Neural cell (in vitro differentiated cells): ENCODE results near the gene FRMD4A. TPM values are rescaled to one million over a fixed set of nuclear protein-coding genes. Genes with fewer than 3 reads are reported as not detected.

Experiments used
- H2AFZ ChIP-seq: fragments of 200-600, 300-800 bp; sonication (generic), shearing (Covaris generic); 2 replicates; pipeline ENCODE4 v1.6.0; 2014; ENCODE audit warnings: low read depth, mild to moderate bottlenecking, antibody characterized with exemption, low read length, moderate library complexity
- H3F3A ChIP-seq: fragments of 200-600 bp; shearing (Covaris generic); 2 replicates; pipeline ENCODE4 v1.6.1; 2016; ENCODE audit warnings: mild to moderate bottlenecking, moderate library complexity, mixed read lengths, antibody characterized with exemption, low read length; ENCODE audit not compliant: insufficient read depth, poor library complexity, severe bottlenecking
- H3K27ac ChIP-seq: fragments of 200-600, 300-800 bp; sonication (generic), shearing (Covaris generic); 2 replicates; pipeline ENCODE4 v1.5.1; 2014; ENCODE audit warnings: mild to moderate bottlenecking, low read length, moderate library complexity
- H3K27me3 ChIP-seq: fragments of 300-800, 200-600 bp; sonication (generic), shearing (Covaris generic); 2 replicates; pipeline ENCODE4 v1.6.0; 2014; ENCODE audit warnings: mild to moderate bottlenecking, low read depth, low read length, moderate library complexity; ENCODE audit not compliant: insufficient read depth
- H3K36me3 ChIP-seq: fragments of 300-800, 200-600 bp; sonication (generic), shearing (Covaris generic); 2 replicates; pipeline ENCODE4 v1.5.1; 2014; ENCODE audit warnings: mild to moderate bottlenecking, antibody characterized with exemption, low read length, moderate library complexity; ENCODE audit not compliant: insufficient read depth
- H3K4me2 ChIP-seq: fragments of 300-800, 200-600 bp; sonication (generic), shearing (Covaris generic); 2 replicates; pipeline ENCODE4 v1.6.0; 2014; ENCODE audit warnings: mild to moderate bottlenecking, low read length
- H3K4me3 ChIP-seq: fragments of 300-800, 200-600 bp; sonication (generic), shearing (Covaris generic); 2 replicates; pipeline ENCODE4 v1.5.1; 2014; ENCODE audit warnings: mild to moderate bottlenecking, low read length, moderate library complexity
- H3K79me2 ChIP-seq: fragments of 200-600 bp; shearing (Covaris generic); replicated peaks from 2 replicates; pipeline ENCODE4 v1.6.0; 2014; ENCODE audit warnings: mild to moderate bottlenecking, low read length, moderate library complexity; ENCODE audit not compliant: insufficient read depth
- H3K9ac ChIP-seq: fragments of 300-800, 200-600 bp; sonication (generic), shearing (Covaris generic); 2 replicates; pipeline ENCODE4 v1.6.1; 2016; ENCODE audit warnings: mild to moderate bottlenecking, low read length, mixed read lengths
- H3K9me2 ChIP-seq: fragments of 200-600 bp; shearing (Covaris generic); 2 replicates; pipeline ENCODE4 v1.6.1; 2016; ENCODE audit warnings: mild to moderate bottlenecking, low read length, mixed read lengths; ENCODE audit not compliant: insufficient read depth
- H3K9me3 ChIP-seq: fragments of 200-600, 300-800 bp; sonication (generic), shearing (Covaris generic); 2 replicates; pipeline ENCODE4 v1.6.1; 2016; ENCODE audit warnings: mild to moderate bottlenecking, mixed run types, low read length, moderate library complexity, mixed read lengths
- H4K20me1 ChIP-seq: fragments of 200-600 bp; shearing (Covaris generic); 2 replicates; pipeline ENCODE4 v1.6.1; 2016; ENCODE audit warnings: mild to moderate bottlenecking, mixed run types; ENCODE audit not compliant: insufficient read depth
- EP300 ChIP-seq: fragments of 450-650 bp; conservative IDR thresholded peaks from 2 replicates; pipeline ENCODE4 v1.6.1; 2014; ENCODE audit warnings: antibody characterized with exemption, mild to moderate bottlenecking, moderate library complexity; ENCODE audit not compliant: poor library complexity, severe bottlenecking
- EZH2 ChIP-seq: fragments of 200-600, 300-800 bp; shearing (Covaris generic), sonication (generic); IDR thresholded peaks from 2 replicates; pipeline ENCODE4 v1.6.1; 2014; ENCODE audit warnings: antibody characterized with exemption, low read length, borderline replicate concordance, mild to moderate bottlenecking; ENCODE audit not compliant: insufficient read depth, poor library complexity, severe bottlenecking
- MXI1 ChIP-seq: fragments of 450-650 bp; conservative IDR thresholded peaks from 2 replicates; pipeline ENCODE4 v1.6.1; 2014; ENCODE audit warnings: antibody characterized with exemption, mild to moderate bottlenecking; ENCODE audit not compliant: poor library complexity, severe bottlenecking
- POLR2AphosphoS5 ChIP-seq: IDR thresholded peaks from 2 replicates; pipeline ENCODE4 v1.6.1; 2012
- RAD21 ChIP-seq: fragments of 450-650 bp; conservative IDR thresholded peaks from 2 replicates; pipeline ENCODE4 v1.6.1; 2014; ENCODE audit warnings: antibody characterized with exemption, mild to moderate bottlenecking, moderate library complexity
- REST ChIP-seq: IDR thresholded peaks from 2 replicates; pipeline ENCODE4 v1.6.1; 2012; ENCODE audit warnings: borderline replicate concordance
- SMC3 ChIP-seq: fragments of 450-650 bp; conservative IDR thresholded peaks from 2 replicates; pipeline ENCODE4 v1.6.1; 2014; ENCODE audit warnings: antibody characterized with exemption, mild to moderate bottlenecking, moderate library complexity; ENCODE audit not compliant: poor library complexity
- TAF1 ChIP-seq: IDR thresholded peaks from 2 replicates; pipeline ENCODE4 v1.6.1; 2012; ENCODE audit warnings: low read depth
- polyA plus RNA-seq: library from polyadenylated mRNA; depleted of rRNA; stranded (reverse); fragments of >200 nt; gene quantifications from 2 replicates; pipeline ENCODE4 v1.2.3, GENCODE V29; 2014
- TF ChIP-seq, protein P1 (sequence below): fragments of 450-650 bp; IDR thresholded peaks from 2 replicates; pipeline ENCODE4 v1.5.1; 2014; ENCODE audit warnings: antibody characterized with exemption, mild to moderate bottlenecking, moderate library complexity; ENCODE audit not compliant: poor library complexity, severe bottlenecking

FRMD4A gene
- polyA plus RNA-seq, 1 donor from 2014 or later: 36.5 TPM

- Histone ChIP-seq H3K9me3 (no peaks in the 10 kb centered on the region), H3F3A (no peaks in the 10 kb centered on the region), H3K27ac (no peak overlapping the region), H3K4me2 (no peak overlapping the region), H3K9ac (no peak overlapping the region), H3K27me3 (no peaks in the 10 kb centered on the region), H3K4me3 (no peak overlapping the region), H3K79me2 (no peaks in the 10 kb centered on the region), H4K20me1 (no peaks in the 10 kb centered on the region), H2AFZ (no peak overlapping the region), H3K9me2 (no peaks in the 10 kb centered on the region), H3K36me3 (no peaks in the 10 kb centered on the region)
- TF ChIP-seq RAD21: no peak
- TF ChIP-seq MXI1: no peak
- TF ChIP-seq EP300: no peak
- TF ChIP-seq REST: no peak
These were observed 223.9 kb downstream of the FRMD4A start for GRCh38 chr10:14106828-14107227.

- no peak overlapping the region for H3K4me2 ChIP-seq
- H3F3A ChIP-seq: no peaks in the 10 kb centered on the region
- H3K9me2 ChIP-seq: no peaks in the 10 kb centered on the region
- no peak overlapping the region for H3K9ac ChIP-seq
- H2AFZ ChIP-seq: no peak overlapping the region
- H3K4me3 ChIP-seq: no peak overlapping the region
- no peaks in the 10 kb centered on the region for H3K9me3 ChIP-seq
- H3K27ac ChIP-seq: no peak overlapping the region
- no peak for TF ChIP-seq RAD21
- TF ChIP-seq REST: no peak
- no peak for TF ChIP-seq MXI1
- TF ChIP-seq EP300: no peak
- TF ChIP-seq, protein P1, sequence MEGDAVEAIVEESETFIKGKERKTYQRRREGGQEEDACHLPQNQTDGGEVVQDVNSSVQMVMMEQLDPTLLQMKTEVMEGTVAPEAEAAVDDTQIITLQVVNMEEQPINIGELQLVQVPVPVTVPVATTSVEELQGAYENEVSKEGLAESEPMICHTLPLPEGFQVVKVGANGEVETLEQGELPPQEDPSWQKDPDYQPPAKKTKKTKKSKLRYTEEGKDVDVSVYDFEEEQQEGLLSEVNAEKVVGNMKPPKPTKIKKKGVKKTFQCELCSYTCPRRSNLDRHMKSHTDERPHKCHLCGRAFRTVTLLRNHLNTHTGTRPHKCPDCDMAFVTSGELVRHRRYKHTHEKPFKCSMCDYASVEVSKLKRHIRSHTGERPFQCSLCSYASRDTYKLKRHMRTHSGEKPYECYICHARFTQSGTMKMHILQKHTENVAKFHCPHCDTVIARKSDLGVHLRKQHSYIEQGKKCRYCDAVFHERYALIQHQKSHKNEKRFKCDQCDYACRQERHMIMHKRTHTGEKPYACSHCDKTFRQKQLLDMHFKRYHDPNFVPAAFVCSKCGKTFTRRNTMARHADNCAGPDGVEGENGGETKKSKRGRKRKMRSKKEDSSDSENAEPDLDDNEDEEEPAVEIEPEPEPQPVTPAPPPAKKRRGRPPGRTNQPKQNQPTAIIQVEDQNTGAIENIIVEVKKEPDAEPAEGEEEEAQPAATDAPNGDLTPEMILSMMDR: no peak
- TF ChIP-seq EZH2: no peak
- TF ChIP-seq SMC3: no peak
- TF ChIP-seq POLR2AphosphoS5: no peak
- TF ChIP-seq TAF1: no peak
- H3K79me2 ChIP-seq: no peaks in the 10 kb centered on the region
- H3K36me3 ChIP-seq: no peaks in the 10 kb centered on the region
- no peaks in the 10 kb centered on the region for H3K27me3 ChIP-seq
- H4K20me1 ChIP-seq: no peaks in the 10 kb centered on the region
These were observed 228.7 kb downstream of the FRMD4A start for GRCh38 chr10:14102056-14102455.
